Mucosa of rectum (tissue), 2 donors: Measurements from ENCODE around the gene CALD1.

Experiments used
- H3K27ac ChIP-seq, 2 donors: one replicate each; pipeline ENCODE4 v1.7.0; 2013; ENCODE audit warnings: inconsistent platforms in 2 of 2, low read depth in 2 of 2, low read length in 2 of 2
- H3K27me3 ChIP-seq, 2 donors: one replicate each; pipeline ENCODE4 v1.7.0; 2013; ENCODE audit warnings: low read length in 2 of 2; ENCODE audit not compliant: control insufficient read depth in 2 of 2, insufficient read depth in 2 of 2
- H3K36me3 ChIP-seq, 2 donors: one replicate each; pipeline ENCODE4 v1.7.0; 2013; ENCODE audit warnings: low read length in 2 of 2; ENCODE audit not compliant: control insufficient read depth in 2 of 2, insufficient read depth in 2 of 2
- H3K4me1 ChIP-seq, 2 donors: one replicate each; pipeline ENCODE4 v1.7.0; 2013; ENCODE audit warnings: low read length in 2 of 2, mild to moderate bottlenecking in 1 of 2; ENCODE audit not compliant: control insufficient read depth in 2 of 2, insufficient read depth in 2 of 2
- H3K4me3 ChIP-seq, 2 donors: one replicate each; pipeline ENCODE4 v1.7.0; 2013; ENCODE audit warnings: low read length in 2 of 2
- H3K9ac ChIP-seq, 2 donors: one replicate each; pipeline ENCODE4 v1.7.0; 2013; ENCODE audit warnings: low read length in 2 of 2, low read depth in 1 of 2, mild to moderate bottlenecking in 1 of 2
- H3K9me3 ChIP-seq, 2 donors: one replicate each; pipeline ENCODE4 v1.7.0; 2013; ENCODE audit warnings: low read length in 2 of 2; ENCODE audit not compliant: control insufficient read depth in 2 of 2
- donor health status: healthy.
- donor health status: Normal muscosa, but diverticular disease.

CALD1 gene

GRCh38 chr7:134986363-134987251 is 207.2 kb downstream of the CALD1 start, which contains the start of gene AGBL3:
AGBL3 (plus strand) TSS chr7:134986508; CDS start chr7:134987934, 1,426 bp downstream.
- H3K27ac ChIP-seq: peak within 1 kb of the TSS; percentile 84 to 90
- H3K4me3 ChIP-seq: peak within 1 kb of the TSS; percentile 91 to 96
- H3K9me3 ChIP-seq: no peaks in the 10 kb centered on the region
- no peaks in the 10 kb centered on the region for H3K36me3 ChIP-seq
- no peaks in the 10 kb centered on the region for H3K27me3 ChIP-seq
- peaks cover 0 to 2% of the 10 kb centered on the region in 2 donors for H3K4me1 ChIP-seq
- peak within 1 kb of the TSS; percentile 86 to 88 for H3K9ac ChIP-seq

GRCh38 chr7:134988161-134988560 is 208.7 kb downstream of the CALD1 start:
- Histone ChIP-seq H3K27ac (no peak overlapping the region), H3K4me1 (peaks cover 0 to 2% of the 10 kb centered on the region in 2 donors), H3K27me3 (no peaks in the 10 kb centered on the region), H3K9ac (no peak overlapping the region), H3K9me3 (no peaks in the 10 kb centered on the region), H3K4me3 (peak overlapping the region in 1 of 2 donors; percentile 96), H3K36me3 (no peaks in the 10 kb centered on the region)

- Histone ChIP-seq H3K36me3 (peaks cover 2 to 4% of the 10 kb centered on the region in 2 donors), H3K27ac (peak overlapping the region in 1 of 2 donors; percentile 41), H3K4me1 (peaks cover 2% of the 10 kb centered on the region in 2 donors), H3K27me3 (no peaks in the 10 kb centered on the region), H3K9ac (no peak overlapping the region), H3K9me3 (no peaks in the 10 kb centered on the region), H3K4me3 (no peak overlapping the region)
These were observed 212.3 kb downstream of the CALD1 start for GRCh38 chr7:134991469-134992339.

- no peak overlapping the region for H3K4me3 ChIP-seq
- no peaks in the 10 kb centered on the region for H3K27me3 ChIP-seq
- H3K9ac ChIP-seq: peak overlapping the region in 1 of 2 donors; percentile 34
- H3K36me3 ChIP-seq: peaks cover 2 to 4% of the 10 kb centered on the region in 2 donors
- peak overlapping the region; percentile 11 to 41 for H3K27ac ChIP-seq
- H3K9me3 ChIP-seq: no peaks in the 10 kb centered on the region
- peaks cover 0 to 2% of the 10 kb centered on the region in 2 donors for H3K4me1 ChIP-seq
These were observed 213.3 kb downstream of the CALD1 start for GRCh38 chr7:134992626-134993179.

GRCh38 chr7:134993877-134994456 is 214.5 kb downstream of the CALD1 start:
- Histone ChIP-seq H3K27me3 (no peaks in the 10 kb centered on the region), H3K9ac (no peak overlapping the region), H3K9me3 (no peaks in the 10 kb centered on the region), H3K4me1 (peaks cover 0 to 2% of the 10 kb centered on the region in 2 donors), H3K27ac (peak overlapping the region in 1 of 2 donors; percentile 20), H3K36me3 (peaks cover 2 to 4% of the 10 kb centered on the region in 2 donors), H3K4me3 (no peak overlapping the region)

- H3K9ac ChIP-seq: no peak overlapping the region
- peaks cover 0 to 2% of the 10 kb centered on the region in 2 donors for H3K4me1 ChIP-seq
- H3K4me3 ChIP-seq: no peak overlapping the region
- H3K36me3 ChIP-seq: peaks cover 2 to 4% of the 10 kb centered on the region in 2 donors
- no peaks in the 10 kb centered on the region for H3K27me3 ChIP-seq
- no peaks in the 10 kb centered on the region for H3K9me3 ChIP-seq
- peak overlapping the region; percentile 62 to 64 for H3K27ac ChIP-seq
These were observed 216.0 kb downstream of the CALD1 start for GRCh38 chr7:134995239-134996096.

GRCh38 chr7:134996097-134996550 is 216.7 kb downstream of the CALD1 start:
- peaks cover 2 to 4% of the 10 kb centered on the region in 2 donors for H3K36me3 ChIP-seq
- no peak overlapping the region for H3K9ac ChIP-seq
- H3K4me3 ChIP-seq: no peak overlapping the region
- peak overlapping the region; percentile 62 to 64 for H3K27ac ChIP-seq
- no peaks in the 10 kb centered on the region for H3K27me3 ChIP-seq
- peaks cover 0 to 2% of the 10 kb centered on the region in 2 donors for H3K4me1 ChIP-seq
- H3K9me3 ChIP-seq: no peaks in the 10 kb centered on the region

- H3K27me3 ChIP-seq: no peaks in the 10 kb centered on the region
- no peak overlapping the region for H3K4me3 ChIP-seq
- no peaks in the 10 kb centered on the region for H3K9me3 ChIP-seq
- H3K9ac ChIP-seq: no peak overlapping the region
- H3K36me3 ChIP-seq: peaks cover 2 to 4% of the 10 kb centered on the region in 2 donors
- H3K4me1 ChIP-seq: peaks cover 0 to 2% of the 10 kb centered on the region in 2 donors
- peak overlapping the region in 1 of 2 donors; percentile 19 for H3K27ac ChIP-seq
These were observed 217.9 kb downstream of the CALD1 start for GRCh38 chr7:134997214-134997885.
